Measurements from ENCODE around the gene UBE2H.
A peak's percentile ranks its signal among the peaks of the same experiment; 100 is the strongest.

Gene UBE2H

DNA sequence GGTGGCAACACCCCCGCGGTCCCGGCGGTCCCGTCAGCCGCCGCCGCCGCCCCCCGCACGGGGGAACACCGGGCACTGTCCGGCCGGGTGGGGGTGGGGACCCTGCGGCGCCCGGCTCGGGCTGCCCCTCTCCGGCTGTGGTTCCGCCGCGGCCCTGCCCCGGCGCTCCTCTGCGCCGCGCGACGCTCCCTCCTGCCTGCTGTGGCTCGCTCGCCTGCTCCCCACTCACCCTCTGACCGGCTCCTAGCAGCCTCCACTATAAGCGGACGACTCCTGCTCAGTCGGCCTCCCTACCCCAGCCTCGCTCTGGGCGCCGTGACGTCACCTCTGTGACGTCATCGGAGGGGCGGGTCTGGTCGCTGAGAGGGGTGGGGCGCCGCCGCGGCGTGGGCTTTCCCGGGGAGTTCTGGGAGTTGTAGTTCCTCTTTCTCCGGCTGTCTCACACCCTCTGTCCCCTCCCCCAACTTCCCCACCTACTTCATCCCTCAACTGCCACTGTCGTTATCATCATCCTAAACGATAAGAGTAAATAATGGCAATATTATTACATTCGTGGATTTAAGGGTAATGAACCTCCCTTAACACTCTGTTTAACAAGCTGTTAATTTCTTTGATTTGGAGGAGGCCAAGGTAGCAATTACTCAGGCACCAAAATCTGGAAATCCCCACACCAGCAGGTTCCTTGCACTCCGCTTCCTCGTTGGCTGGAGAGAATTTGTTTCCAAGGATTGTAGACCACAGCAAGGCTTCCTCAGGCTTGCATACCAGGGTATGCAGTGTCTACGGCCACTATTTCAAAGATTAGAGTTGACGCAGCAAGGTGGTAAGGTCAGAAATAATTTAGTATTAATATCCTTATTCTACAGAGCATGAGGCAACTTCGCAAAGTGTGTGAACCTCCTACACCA lies at the start of gene UBE2H:
UBE2H (minus strand) TSS at position 308 of the 908 bp plus-strand sequence. CDS start 405 bp downstream, outside the sequence.
- POLR2A ChIA-PET: interaction anchor here (0.5 to 0.8 kb wide), 2 partner anchors 57 to 405 kb away, joined by 3 to 4 read pairs; no protein-coding TSS in a partner anchor
- TF ChIP-seq, protein P1, sequence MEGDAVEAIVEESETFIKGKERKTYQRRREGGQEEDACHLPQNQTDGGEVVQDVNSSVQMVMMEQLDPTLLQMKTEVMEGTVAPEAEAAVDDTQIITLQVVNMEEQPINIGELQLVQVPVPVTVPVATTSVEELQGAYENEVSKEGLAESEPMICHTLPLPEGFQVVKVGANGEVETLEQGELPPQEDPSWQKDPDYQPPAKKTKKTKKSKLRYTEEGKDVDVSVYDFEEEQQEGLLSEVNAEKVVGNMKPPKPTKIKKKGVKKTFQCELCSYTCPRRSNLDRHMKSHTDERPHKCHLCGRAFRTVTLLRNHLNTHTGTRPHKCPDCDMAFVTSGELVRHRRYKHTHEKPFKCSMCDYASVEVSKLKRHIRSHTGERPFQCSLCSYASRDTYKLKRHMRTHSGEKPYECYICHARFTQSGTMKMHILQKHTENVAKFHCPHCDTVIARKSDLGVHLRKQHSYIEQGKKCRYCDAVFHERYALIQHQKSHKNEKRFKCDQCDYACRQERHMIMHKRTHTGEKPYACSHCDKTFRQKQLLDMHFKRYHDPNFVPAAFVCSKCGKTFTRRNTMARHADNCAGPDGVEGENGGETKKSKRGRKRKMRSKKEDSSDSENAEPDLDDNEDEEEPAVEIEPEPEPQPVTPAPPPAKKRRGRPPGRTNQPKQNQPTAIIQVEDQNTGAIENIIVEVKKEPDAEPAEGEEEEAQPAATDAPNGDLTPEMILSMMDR (IDR thresholded peaks at IDR 0.05; ENCODE audit: control extremely low read depth, extremely low read depth, low read depth, missing control alignments): no peak
- DNase-seq (ENCODE audit: extremely low spot score): peak; percentile 96
- CTCF ChIA-PET: interaction anchor here (3.1 to 3.5 kb wide), 2 partner anchors 57 to 58 kb away, joined by 7 to 21 read pairs; no protein-coding TSS in a partner anchor

DNA sequence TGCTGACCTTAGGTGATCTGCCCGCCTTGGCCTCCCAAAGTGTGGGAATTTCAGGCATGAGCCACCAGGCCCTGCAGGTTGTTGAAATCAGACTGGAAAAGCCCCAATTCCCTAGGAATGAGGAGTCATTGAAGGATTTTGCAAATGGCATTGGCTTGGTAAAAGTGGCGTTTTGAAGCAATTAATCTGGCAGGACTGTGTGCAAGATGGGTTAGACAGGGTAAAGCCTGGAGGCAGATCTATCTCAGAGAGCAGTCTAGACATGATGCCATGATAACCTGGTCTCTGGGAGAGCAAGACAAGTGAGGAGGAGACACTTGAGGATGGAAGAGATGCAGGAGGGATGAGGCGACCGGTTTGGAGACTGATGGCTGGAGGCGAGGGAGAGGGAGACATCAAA lies 45.7 kb upstream of the UBE2H start:
- CTCF ChIA-PET: interaction anchor here (1.5 kb wide), 1 partner anchor 10 kb away, joined by 4 read pairs; no protein-coding TSS in a partner anchor
- POLR2A ChIA-PET: no interaction called here
- DNase-seq (ENCODE audit: extremely low spot score): no peak
- TF ChIP-seq, protein P1 (IDR thresholded peaks at IDR 0.05; ENCODE audit: control extremely low read depth, extremely low read depth, low read depth, missing control alignments): no peak

DNA sequence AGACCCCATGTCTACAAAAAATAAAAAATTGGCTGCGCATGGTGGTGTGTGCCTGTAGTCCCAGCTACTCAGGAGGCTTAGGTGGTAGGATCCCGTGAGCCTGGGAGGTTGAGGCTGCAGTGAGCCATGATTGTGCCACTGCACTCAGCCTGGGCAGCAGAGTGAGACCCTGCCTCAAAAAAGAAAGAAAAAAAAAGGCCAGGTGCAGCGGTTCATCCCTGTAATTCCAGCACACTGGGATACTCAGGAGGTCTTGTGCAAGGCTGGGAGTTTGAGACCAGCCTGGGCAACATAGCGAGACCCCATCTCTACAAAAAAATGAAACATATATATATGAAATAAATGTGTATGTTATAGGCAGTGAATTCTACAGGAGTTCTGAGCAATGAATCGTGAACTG lies 44.5 kb upstream of the UBE2H start:
- ChIA-PET POLR2A (no interaction called here), CTCF (interaction anchor here (1.3 to 1.5 kb wide), 2 partner anchors 12 to 14 kb away, joined by 3 to 6 read pairs; no protein-coding TSS in a partner anchor)
- DNase-seq (ENCODE audit: extremely low spot score): no peak
- TF ChIP-seq, protein P1 (IDR thresholded peaks at IDR 0.05; ENCODE audit: control extremely low read depth, extremely low read depth, low read depth, missing control alignments): no peak

DNA sequence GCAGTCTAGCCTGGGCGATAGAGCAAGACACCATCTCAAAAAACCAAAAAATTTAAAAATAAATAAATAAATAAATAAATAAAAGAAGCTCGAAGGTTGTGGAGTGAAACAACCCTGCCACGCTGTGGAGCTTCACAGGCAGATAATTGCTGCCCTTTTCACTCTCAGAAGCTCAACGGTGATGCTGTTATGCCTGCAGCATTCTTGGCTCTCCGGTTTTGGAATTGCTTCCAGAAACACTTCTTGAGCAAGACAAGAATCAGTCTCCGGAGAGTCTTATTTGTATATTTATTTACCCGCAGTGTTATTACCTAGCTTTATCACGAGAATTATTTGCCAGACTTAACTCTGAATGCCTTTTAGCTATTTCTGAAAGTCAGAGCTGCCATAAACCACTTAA lies 40.5 kb upstream of the UBE2H start:
- ChIA-PET POLR2A (no interaction called here), CTCF (interaction anchor here (1.1 to 1.8 kb wide), 3 partner anchors 14 to 775 kb away, joined by 4 to 7 read pairs (median 6); no protein-coding TSS in a partner anchor)
- TF ChIP-seq, protein P1 (IDR thresholded peaks at IDR 0.05; ENCODE audit: control extremely low read depth, extremely low read depth, low read depth, missing control alignments): no peak
- DNase-seq (ENCODE audit: extremely low spot score): no peak

DNA sequence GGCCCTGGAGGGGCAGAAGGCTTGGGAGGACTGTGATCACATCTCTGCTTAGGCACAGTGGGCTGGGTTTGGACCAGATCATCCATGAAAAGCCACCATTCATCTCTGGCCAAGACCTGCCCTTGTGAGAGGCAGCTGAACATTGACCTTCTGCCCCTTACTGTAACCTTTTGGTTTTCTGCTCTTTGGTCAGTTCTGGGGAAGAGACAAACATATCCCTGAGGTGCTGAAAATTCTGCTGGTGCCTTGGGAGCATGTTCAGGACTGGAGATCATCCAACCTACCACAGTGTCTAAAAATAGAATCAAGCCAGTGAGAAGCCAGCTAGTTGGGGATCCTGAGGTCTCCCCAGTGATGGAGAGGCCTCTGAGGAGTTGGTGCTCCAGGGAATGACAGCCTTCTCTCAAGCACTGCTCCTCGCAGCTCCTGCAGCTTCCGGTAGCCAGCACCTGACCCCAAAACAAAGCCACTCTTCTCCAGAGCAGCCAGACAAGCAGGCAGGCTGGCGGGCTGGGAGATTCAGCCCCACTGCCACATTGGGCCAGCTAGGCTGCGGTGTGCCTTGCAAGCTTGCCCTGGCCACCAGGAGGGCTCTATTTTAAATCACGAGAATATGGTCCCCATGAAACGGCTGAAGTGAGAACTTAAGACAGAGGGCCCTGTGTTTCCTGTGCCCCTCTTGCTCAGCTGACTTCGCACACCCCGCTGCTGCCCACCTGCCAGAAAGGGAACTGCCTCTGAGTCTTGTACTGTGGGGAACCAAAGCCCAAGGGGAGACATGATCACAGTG lies 37.8 kb upstream of the UBE2H start:
- ChIA-PET CTCF (interaction anchor here (1.6 kb wide), 2 partner anchors 13 to 19 kb away, joined by 4 to 5 read pairs; no protein-coding TSS in a partner anchor), POLR2A (no interaction called here)
- TF ChIP-seq, protein P1 (IDR thresholded peaks at IDR 0.05; ENCODE audit: control extremely low read depth, extremely low read depth, low read depth, missing control alignments): no peak
- no peak for DNase-seq (ENCODE audit: extremely low spot score)

DNA sequence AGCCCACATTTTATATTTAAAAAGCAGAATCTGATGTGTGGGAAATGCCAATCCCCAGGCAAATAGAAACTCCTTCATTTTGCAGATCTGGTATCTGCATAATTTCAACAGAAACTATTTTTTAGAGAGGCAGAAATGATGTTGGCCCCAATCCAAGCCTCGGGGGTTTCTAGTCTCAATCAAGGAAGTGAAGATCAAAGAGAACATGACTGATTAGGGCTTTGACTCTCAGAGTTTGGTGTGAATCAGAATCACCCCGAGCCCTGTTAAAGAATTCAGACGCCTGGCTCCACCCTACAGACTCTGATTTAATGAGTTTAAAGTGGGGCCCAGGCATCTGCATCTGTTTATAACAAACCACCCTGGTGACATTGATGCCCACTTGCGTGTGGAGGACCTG lies 36.7 kb upstream of the UBE2H start:
- peak; percentile 49 for DNase-seq (ENCODE audit: extremely low spot score)
- ChIA-PET CTCF (interaction anchor here (1.1 to 1.6 kb wide), 2 partner anchors 14 to 20 kb away, joined by 3 to 4 read pairs; no protein-coding TSS in a partner anchor), POLR2A (no interaction called here)
- TF ChIP-seq, protein P1 (IDR thresholded peaks at IDR 0.05; ENCODE audit: control extremely low read depth, extremely low read depth, low read depth, missing control alignments): no peak

Data from GM10248 (cell line).